Type B pancreatic cell (in vitro differentiated cells): Measurements from ENCODE around the gene STOX2. TPM values are rescaled to one million over a fixed set of nuclear protein-coding genes. Genes with fewer than 3 reads are reported as not detected.

Experiments
- DNase-seq: peaks from one replicate; pipeline ENCODE4 v3.0.0; 2021; ENCODE audit warnings: mixed read lengths; ENCODE audit not compliant: unreplicated experiment; ENCODE audit errors: extremely low spot score
- H3K27ac Mint-ChIP-seq: 2 replicates; pipeline ENCODE4 v1.8.0; 2021; ENCODE audit warnings: mild to moderate bottlenecking, mixed read lengths
- H3K27me3 Mint-ChIP-seq: 2 replicates; pipeline ENCODE4 v1.8.0; 2021; ENCODE audit warnings: mixed read lengths
- H3K36me3 Mint-ChIP-seq: 2 replicates; pipeline ENCODE4 v1.8.0; 2021; ENCODE audit warnings: mixed read lengths
- H3K4me1 Mint-ChIP-seq: one replicate; pipeline ENCODE4 v1.8.0; 2021; ENCODE audit warnings: mixed read lengths; ENCODE audit not compliant: unreplicated experiment
- H3K4me3 Mint-ChIP-seq: 2 replicates; pipeline ENCODE4 v1.8.0; 2021; ENCODE audit warnings: mild to moderate bottlenecking, mixed read lengths
- H3K9me3 Mint-ChIP-seq: 2 replicates; pipeline ENCODE4 v1.8.0; 2021; ENCODE audit warnings: mixed read lengths
- CTCF ChIP-seq: fragments of 200-600 bp; sonication (generic); conservative IDR thresholded peaks from 2 replicates; pipeline ENCODE4 v1.5.0; 2021; ENCODE audit warnings: antibody characterized with exemption, mild to moderate bottlenecking
- total RNA-seq: library from RNA; stranded (reverse); gene quantifications from 2 replicates; pipeline ENCODE4 v1.2.1, GENCODE V29; 2021; ENCODE audit warnings: low replicate concordance

Gene STOX2
- total RNA-seq, 1 donor from 2014 or later, result 16.7 TPM

GRCh38 chr4:183878251-183878970, 26.7 kb upstream of the STOX2 start:
- DNase-seq, result no peak
- Mint-ChIP-seq H3K27me3 (no peaks in the 10 kb centered on the region), H3K27ac (no peak overlapping the region), H3K4me3 (no peak overlapping the region), H3K9me3 (peaks cover 3% of the 10 kb centered on the region), H3K36me3 (no peaks in the 10 kb centered on the region), H3K4me1 (peaks cover 11% of the 10 kb centered on the region)
- no peak for TF ChIP-seq CTCF

DNA sequence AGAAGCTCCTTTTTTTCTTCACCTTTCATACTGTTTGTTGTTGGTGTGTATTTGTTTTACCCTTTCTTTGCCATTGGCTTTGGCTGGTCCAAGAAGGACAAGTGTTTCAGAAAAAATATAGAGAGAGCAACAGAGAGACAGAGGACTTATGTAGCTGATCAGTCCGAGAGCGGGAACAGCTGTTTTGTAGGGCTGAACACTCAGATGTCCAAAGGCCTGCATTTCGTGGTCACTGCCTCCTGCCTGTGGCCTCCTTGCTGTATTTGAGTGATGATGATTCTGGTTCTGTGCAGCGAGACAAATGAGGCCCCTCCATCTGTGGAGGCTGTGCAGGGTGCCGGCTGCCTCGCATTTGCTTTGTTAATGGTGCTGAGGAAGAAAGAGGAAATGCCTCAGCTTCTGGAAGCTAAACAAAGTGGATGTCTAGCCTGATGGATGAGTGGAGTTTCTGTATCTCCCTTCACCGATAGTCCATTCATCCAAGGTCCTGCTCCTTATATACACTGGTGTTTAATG, 19.8 kb upstream of the STOX2 start:
- Mint-ChIP-seq H3K36me3 (no peaks in the 10 kb centered on the region), H3K27me3 (no peaks in the 10 kb centered on the region), H3K4me1 (peaks cover 5% of the 10 kb centered on the region), H3K27ac (no peak overlapping the region), H3K9me3 (no peaks in the 10 kb centered on the region), H3K4me3 (no peak overlapping the region)
- no peak for TF ChIP-seq CTCF
- no peak for DNase-seq

DNA sequence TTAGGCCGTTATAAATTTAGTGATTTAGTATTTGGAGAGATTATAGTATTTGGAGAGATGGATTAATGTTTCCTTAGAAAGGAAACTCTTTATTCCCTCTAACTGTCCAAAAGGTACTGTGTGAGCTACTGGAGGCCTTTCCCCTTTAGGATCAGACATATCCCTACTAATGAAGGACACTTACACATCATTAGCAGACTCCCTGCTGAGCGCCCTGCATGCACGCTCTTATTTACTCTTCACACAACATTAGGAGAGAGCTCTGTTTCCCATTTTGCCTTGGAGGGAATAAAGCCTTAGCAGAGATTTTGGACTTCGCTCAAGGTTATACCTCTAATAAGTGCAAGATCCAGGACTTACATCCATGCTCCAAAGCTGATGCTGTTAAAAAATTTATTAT, 17.8 kb upstream of the STOX2 start:
- H3K27me3 Mint-ChIP-seq, result no peaks in the 10 kb centered on the region
- H3K36me3 Mint-ChIP-seq, result no peaks in the 10 kb centered on the region
- no peaks in the 10 kb centered on the region for H3K9me3 Mint-ChIP-seq
- H3K27ac Mint-ChIP-seq, result no peak overlapping the region
- TF ChIP-seq CTCF, result no peak
- H3K4me1 Mint-ChIP-seq, result peaks cover 5% of the 10 kb centered on the region
- DNase-seq, result no peak
- no peak overlapping the region for H3K4me3 Mint-ChIP-seq

DNA sequence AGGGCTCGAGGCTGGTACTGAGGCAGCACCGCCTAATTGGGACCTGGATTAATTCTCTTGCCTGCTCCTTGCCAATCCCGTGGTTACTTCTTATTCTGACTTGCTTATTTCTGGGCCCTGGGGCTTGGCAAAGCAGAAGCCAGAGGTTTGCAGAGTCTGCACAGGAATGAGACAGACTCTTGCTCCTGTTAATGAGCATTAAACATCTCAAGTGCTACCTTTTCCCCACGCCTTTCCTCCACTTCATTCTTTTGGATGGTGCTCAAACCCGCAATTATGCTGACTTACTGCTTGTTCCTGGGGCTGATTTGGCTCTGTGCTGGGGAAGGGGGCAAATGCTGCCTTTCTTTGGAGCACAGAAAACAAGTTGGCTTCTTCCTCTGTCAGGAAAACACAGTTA, 16.5 kb upstream of the STOX2 start:
- Mint-ChIP-seq H3K9me3 (no peaks in the 10 kb centered on the region), H3K4me1 (peaks cover 5% of the 10 kb centered on the region), H3K36me3 (no peaks in the 10 kb centered on the region), H3K27me3 (no peaks in the 10 kb centered on the region), H3K27ac (no peak overlapping the region), H3K4me3 (no peak overlapping the region)
- no peak for TF ChIP-seq CTCF
- no peak for DNase-seq

DNA sequence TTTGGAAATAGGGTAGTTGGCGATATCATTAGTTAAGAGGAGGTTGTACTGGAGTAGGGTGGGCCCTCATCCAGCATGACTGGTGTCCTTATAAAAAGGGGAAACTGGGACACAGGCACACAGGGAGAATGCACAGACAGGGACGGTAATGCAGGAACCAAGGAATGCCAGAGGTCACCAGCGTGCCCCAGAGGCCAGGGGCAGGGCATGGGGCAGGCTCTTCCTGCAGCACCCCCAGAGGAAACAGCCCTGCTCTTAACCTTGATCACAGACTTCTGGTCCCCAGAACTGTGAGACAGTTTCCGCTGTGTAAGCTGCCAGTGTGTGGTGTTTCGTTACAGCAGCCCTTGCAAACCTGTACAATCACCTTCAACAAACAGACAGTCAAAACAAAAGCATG, 15.9 kb upstream of the STOX2 start:
- H3K36me3 Mint-ChIP-seq, result no peaks in the 10 kb centered on the region
- no peak for DNase-seq
- H3K27me3 Mint-ChIP-seq, result no peaks in the 10 kb centered on the region
- H3K9me3 Mint-ChIP-seq, result no peaks in the 10 kb centered on the region
- no peak overlapping the region for H3K27ac Mint-ChIP-seq
- H3K4me3 Mint-ChIP-seq, result no peak overlapping the region
- TF ChIP-seq CTCF, result no peak
- peaks cover 5% of the 10 kb centered on the region for H3K4me1 Mint-ChIP-seq
